Stimulated activated CD4-positive, alpha-beta T cell treated with anti-CD3 and anti-CD28 coated beads, TNF-alpha, amount 100 ng/mL, for 24 hours (primary cell): ENCODE measurements around the gene PRKCQ.

ENCODE experiments used
- DNase-seq, 3 experiments: peaks; one replicate each; pipeline ENCODE4 v3.0.0-alpha.2; 2020; ENCODE audit warnings: low read depth in 3 of 3

The PRKCQ gene

GRCh38 chr10:6567884-6568283, 12.2 kb downstream of the PRKCQ start:
- DNase-seq: no peak

DNA sequence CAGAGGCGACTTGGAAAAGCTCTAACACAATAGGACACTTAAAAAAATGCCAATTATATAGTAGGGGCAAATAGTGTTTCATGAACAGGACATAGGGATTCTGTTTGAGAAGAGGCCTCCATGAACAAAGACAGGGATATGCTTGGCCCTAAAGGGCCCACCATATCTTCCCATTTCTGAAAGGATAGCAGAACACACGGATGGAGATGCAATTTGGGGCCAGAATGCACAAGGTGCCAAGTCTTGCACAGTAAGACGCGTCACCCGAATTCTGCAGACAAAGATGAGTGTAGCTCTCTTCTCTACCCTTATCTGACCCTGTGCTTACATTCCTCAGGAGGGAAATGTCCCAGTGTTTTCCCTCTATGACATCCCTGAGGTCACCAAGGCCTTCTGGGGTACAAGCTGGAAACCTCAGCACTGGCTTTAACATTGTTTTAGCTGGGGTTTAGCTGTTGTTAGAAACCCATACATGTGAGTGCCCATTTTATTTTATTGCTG, 12.8 kb downstream of the PRKCQ start:
- no peak for DNase-seq

- DNase-seq: no peak
Measured at GRCh38 chr10:6565588-6565987, 14.5 kb downstream of the PRKCQ start.

DNA sequence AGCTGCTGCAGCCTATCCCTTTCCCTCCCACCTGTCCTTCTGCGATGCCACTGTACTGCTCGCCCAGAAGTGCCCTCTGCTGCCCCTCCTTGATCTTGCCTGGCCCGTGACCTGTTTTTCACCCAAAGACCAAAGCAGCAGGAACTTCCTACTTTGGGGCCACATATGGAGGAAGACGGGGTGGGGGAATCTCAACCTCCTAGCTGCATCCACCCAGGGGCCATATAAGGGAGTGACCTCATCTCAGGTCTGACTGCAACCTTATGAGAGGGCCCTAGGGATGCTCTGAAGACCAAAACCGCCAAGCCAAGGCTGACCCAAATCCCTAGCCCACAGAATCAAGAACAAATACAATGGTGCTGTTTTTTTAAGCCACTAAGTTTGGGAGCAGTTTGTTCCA, 15.7 kb downstream of the PRKCQ start:
- no peak for DNase-seq

- no peak for DNase-seq
Measured at GRCh38 chr10:6563731-6564130, 16.3 kb downstream of the PRKCQ start.

GRCh38 chr10:6563075-6563474, 17.0 kb downstream of the PRKCQ start:
- peak in 1 of 3 experiments; percentile 50 for DNase-seq

DNA sequence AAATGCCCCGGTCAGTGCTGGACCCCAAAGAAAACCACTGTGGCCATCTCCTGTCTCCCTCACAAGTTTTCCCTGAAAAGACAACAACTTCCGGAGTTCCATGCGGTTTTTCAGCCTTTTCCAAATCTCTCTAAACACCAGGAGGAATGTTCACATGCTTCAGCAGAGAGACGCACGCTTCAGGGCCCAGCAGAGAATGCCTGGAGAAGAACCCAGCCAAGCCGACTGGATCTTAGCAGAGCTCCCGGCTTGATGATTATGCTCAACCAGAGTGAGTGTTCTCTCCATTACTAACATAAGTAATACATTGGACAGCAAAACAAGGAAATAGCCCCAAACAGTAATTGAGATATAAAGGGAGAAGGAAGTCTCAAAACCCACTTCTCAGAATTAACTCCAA, 17.9 kb downstream of the PRKCQ start:
- no peak for DNase-seq

DNA sequence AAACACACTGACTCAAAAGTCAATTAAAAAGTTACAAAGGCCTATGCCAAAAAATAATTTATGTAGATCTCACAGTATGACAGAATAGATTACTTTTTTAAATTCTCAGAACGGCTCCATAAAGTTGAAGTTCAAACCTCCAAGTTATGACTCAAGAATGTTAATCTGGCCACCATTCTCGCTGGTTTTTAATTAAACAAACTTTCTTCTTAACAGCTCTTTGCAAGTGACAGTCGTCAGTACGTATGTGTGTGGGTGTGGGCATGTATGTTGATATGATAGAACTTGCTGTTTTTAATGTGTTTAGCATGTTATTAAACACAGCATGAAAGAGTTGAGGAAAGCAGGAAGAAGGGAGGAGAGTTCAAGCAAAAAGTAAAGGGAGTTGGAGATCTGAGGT, 18.5 kb downstream of the PRKCQ start:
- DNase-seq: no peak

DNA sequence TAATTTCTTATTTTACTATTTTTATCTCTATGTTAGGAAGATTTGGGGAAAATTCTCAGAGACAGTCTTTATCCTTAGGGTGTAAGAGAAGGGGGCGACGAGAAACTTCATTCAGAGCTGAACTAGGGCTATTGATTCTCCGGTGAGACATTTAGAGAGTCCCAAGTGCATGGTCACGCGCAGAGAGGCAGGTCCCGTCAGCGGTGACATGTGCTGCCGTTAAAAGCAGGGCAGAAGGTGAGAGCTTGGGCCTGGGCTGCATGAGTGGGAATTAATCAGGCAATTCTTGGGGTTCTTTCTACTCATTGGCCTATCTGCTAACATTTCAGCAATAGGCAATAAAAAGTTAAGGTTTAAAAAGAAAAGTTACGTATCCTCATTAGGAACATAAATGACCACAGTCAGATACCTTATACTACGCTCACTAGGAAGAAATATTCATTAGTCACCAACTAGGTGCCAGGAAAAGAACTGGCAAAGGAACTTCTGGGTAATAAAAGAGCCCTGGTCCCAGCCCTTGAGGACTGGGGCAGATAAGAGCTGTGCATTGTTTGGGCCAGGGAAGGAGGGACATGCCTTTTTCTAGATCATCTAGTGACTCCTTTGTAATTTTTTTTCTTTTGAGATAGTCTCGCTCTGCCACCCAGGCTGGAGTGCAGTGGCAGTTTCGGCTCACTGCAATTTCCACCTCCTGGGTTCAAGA, 21.2 kb downstream of the PRKCQ start:
- no peak for DNase-seq

DNA sequence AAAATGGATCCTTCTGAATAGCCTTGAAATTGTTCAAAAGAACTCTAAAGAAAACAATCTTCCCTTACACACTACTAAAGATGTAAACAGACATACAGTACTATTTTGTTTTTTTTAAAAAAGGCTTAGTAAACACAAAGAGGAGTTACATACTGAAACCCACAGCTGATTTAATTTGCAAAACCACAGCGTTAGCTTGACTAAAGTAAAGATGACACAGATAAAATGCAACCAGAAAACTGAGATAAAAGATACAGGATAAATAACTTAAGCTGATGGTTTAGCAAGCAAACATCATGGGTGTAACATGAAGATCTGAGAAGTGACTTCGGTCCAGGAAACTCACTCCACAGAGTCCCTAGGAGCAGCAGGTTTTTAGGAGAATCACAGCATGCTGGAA, 21.8 kb downstream of the PRKCQ start:
- no peak for DNase-seq

DNA sequence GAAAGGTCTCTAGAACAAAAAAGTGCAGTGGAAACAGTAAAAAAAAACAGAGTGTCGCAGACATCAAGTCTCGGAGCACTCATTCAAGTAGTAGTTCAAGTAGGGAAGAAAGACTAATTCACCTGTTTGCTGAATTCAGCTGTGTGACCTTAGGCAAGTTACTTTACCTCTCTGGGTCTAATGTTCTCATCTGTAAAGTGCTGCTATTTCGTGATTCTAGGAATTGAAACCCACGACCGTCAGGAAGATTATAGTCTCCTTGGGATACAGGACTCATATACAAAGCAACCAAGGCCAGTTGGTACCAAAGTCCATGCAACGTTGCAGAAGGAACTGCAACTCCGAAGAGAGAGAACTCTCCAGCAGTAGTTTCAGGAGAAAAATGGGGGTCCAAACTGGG, 26.1 kb downstream of the PRKCQ start:
- DNase-seq: no peak

DNA sequence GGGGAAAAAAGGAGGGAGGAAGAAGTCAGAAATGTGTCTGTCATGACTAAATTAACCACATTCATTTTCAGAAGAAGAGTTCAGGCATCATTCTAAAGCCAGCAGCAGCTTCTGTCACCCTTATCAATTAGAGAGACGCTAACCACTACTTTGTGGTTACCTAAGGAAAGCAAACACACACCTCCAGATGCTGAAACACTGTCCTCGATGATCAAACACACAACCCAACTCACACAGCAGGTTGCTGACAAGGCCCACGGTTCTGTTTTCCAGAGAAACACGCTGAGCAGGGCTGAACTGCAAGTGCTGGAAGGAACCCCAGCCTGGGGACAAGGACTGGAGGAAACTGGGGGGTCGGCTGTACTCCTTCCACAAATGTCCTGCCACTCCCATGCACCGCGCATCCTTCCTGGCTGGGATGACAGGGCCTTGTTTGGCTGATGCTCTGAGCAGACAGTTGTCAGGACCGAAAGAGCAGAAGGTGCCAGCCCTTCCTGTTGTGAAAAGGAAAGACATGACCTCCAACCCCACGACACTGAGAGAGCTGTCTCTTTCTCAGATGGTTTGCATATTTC, 36.6 kb downstream of the PRKCQ start:
- peak; percentile 22 to 51 (median 44) for DNase-seq

DNA sequence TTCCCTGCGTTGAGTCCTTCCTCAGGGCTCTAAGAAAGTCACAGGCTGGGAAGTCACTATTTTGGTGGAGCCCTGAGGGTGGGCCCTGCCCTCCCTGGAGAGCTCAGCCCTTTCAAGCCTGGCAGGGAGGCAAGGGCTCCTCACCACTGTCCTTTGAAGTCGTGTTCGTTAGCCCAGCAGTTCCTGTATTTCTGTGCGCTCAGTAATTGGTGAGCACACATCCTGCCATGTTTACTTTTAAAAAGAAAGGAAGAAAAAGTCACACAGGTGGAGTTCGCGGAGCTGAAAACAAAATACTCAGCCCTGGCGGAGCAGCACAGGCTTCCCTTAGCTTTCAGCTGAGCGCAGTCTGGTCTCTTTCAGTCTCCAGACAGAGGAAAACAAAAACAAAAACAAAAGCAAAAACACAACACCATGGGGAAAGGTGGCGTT, 37.1 kb downstream of the PRKCQ start:
- peak in 1 of 3 experiments; percentile 19 for DNase-seq

DNA sequence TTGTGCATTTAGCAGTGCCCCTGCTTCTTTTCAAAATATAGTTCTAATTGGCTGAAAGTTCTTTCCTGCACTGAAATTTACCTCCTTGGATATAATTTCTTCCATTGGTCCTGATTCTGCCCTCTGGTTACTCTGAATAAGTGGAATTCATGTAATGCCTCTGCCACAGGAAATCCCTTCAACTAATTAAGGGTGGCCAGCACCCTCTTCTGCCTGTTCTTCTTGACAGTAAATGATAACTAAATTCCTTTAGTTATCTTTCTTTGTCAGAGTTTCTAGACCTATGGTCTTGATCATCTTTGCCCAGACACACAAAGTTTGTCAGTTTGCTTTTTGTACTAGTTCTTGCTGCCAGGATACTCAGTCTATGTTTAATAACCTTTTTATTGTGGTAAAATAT, 40.2 kb downstream of the PRKCQ start:
- DNase-seq: no peak

- no peak for DNase-seq
Measured at GRCh38 chr10:6537770-6538169, 42.3 kb downstream of the PRKCQ start.

GRCh38 chr10:6536102-6536501, 44.0 kb downstream of the PRKCQ start:
- no peak for DNase-seq

GRCh38 chr10:6535156-6535764, 44.8 kb downstream of the PRKCQ start:
- DNase-seq: no peak

DNA sequence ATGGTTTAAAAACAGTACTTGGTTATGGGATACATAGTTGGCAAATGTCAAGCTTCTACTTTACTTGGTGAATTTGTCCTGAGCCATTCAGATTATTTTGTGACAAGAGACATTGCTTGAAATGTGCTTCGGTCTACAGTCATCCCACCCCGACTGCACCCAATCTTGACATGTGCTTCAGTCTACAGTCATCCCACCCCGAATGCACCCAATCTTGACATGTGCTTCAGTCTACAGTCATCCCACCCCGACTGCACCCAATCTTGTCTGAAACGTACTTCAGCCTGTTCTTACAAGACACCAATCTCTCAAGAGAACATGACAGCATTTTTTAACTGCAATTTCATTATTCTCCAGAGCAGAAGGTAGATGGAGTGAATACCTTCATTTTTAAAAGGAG, 47.8 kb downstream of the PRKCQ start:
- DNase-seq: no peak

DNA sequence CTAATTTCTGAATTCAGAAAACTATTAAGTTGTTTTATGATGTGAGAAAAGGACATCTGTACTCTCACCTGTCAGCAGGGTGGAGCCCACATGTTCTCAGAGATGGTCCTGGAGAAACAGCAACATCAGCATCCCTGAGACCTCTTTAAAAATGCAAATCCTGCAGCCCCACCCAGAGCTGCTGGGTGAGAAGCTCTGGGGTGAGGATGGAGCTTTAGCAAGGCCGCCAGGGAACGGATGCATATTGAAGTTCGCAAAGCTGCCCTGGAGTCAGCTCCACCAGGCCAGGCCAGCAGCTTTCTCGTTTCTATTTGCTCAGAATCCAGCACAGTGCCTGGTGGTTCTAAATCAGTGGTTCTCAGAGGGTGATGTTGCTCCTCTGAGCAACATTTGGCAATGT, 49.1 kb downstream of the PRKCQ start:
- DNase-seq: no peak

DNA sequence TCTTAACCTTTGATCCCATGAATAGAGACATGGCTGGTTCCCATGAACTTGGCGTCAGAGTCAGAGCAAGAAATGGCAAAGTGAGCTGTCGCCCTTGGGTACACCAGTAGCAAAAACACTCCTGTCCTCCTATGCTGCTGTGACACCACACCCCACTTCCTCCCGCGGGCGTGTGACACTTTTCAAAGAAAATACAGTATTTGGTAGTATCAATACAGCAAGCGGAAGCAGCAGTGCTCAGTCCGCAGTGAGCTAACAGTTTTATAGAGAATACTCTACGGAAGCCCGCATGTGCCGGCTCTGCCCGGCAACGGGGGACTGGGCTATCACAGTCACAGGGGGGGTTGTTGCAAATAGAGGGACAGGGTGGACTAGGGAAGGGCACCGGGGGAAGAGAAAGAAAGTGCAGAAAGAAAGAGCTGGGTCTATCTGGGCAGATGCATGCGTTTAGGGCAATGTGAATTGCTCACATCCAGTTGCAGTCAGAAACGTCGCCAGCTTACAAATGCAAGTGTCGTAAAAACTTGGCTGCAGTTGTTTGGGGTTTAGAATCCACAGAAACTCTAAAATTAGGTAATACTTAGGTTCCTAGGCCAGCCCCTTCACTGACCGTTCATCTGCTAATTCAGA, 49.8 kb downstream of the PRKCQ start:
- peak; percentile 31 to 69 (median 60) for DNase-seq

- DNase-seq: no peak
Measured at GRCh38 chr10:6528198-6528950, 51.7 kb downstream of the PRKCQ start.

GRCh38 chr10:6525599-6526165, 54.4 kb downstream of the PRKCQ start:
- DNase-seq: no peak
